CMK (cell line): ENCODE data around the gene CTDNEP1.

Experiments
- DNase-seq: peaks from one replicate; pipeline ENCODE4 v3.0.0-alpha.2; 2010; ENCODE audit warnings: low read depth

Gene CTDNEP1

DNA sequence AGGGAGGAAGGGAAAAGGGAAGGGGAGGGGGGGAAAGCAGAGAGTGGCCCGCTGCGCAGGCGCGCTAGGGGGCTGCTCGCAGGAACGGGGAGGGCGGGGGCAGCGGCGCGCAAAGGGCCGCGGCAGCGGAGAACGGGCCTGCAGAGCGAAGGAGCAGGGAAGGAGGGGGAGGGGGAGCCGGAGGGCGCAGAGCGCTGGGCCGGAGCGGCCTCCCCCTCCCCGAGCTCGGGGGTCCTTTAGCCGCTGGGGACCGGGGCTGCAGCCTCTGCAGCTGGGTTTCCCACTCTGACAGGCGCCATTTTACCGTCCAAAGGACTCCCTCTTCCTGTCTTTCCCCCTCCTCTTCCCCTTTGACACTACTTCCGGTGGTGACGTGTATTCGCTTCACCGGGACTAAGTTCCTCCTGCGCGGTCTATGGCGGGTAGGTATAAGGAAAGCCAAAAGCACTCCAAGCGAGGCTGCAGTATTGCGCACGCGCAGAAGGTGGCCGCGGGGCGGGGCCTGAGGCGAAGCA, at the start of gene CTDNEP1:
TSS of gene CTDNEP1 (minus strand) at position 74 of the 515 bp plus-strand sequence. CDS start 438 bp downstream, outside the sequence.
- DNase-seq, result no peak

DNA sequence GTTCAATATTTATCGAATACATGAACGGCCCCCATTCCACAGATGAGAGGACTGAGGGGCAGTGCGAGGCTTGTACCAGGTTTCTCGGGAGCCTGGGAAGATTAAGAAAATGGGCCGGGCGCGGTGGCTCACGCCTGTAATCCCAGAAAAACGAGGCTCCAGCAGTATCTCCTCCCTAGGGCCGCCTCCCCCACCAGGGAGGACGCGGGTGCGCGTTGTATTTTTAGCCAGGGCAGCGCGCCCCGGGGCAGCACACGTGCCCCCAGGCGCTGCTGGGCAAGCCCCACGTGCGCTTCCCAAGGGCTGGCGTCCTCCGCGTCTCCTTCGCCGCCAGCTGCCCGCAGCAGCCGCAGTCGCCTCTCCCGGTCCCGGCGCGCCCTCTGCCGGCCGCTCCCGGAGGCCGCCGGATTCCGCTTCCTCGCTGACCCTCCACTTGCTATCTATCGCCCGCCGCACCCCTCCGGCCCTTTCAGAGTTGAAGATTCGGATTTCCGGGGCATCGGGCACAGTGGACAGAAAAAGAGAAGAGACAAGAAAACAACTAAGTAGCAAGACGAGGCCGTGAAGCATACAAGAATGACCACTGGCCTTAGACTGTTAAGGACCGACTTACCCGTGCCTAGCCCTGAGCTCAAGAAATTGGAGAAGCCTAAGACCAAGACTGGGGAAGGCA, 44.8 kb upstream of the CTDNEP1 start:
- DNase-seq, result no peak

DNA sequence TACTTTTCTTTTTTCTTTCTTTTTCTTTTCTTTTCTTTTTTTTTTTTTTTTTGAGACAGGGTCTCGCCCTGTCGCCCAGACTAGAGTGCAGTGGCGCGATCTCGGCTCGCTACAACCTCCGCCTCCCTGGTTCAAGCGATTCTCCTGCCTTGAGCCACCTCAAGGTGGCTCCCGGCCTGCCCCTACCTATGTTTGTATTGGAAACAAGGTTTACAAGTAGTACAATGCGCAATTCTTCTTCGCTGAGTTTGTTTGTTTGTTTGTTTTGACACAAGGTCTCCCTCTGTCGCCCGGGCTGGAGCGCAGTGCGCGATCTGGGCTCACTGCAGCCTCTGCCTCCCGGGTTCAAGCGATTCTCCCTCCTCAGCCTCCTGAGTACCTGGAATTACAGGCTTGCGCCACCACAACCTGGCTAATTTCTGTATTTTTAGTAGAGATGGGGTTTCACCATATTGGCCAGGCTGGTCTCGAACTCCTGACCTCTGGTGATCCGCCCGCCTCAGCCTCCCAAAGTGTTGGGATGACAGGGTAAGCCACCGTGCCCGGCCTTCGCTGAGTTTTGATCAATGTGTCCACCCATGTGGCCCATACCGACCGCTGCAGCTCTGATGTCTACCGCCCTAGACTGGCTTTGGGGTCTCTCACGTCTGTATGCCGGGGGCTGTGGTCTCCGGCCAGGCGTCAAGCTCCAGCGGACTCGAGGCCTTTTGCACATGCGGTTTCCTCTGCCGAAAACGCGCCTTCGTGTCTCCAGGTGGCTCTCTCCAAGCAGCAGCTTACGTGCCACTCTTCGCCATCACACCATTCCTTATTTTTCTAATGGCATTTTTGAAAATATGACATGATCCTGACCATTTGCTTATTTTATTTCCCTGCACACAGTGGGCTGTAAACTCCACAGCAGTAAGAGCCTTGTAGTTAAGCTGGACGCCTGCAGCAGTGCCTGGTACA, 44.0 kb upstream of the CTDNEP1 start:
- DNase-seq, result no peak

GRCh38 chr17:7294614-7295153, 43.1 kb upstream of the CTDNEP1 start, which contains the start of gene YBX2:
Gene YBX2 (minus strand): TSS chr17:7294639. CDS start chr17:7294500, 139 bp downstream.
- no peak for DNase-seq

- no peak for DNase-seq
Observed at GRCh38 chr17:7293816-7294613, 42.5 kb upstream of the CTDNEP1 start.

GRCh38 chr17:7293159-7293558, 41.6 kb upstream of the CTDNEP1 start:
- DNase-seq, result no peak

DNA sequence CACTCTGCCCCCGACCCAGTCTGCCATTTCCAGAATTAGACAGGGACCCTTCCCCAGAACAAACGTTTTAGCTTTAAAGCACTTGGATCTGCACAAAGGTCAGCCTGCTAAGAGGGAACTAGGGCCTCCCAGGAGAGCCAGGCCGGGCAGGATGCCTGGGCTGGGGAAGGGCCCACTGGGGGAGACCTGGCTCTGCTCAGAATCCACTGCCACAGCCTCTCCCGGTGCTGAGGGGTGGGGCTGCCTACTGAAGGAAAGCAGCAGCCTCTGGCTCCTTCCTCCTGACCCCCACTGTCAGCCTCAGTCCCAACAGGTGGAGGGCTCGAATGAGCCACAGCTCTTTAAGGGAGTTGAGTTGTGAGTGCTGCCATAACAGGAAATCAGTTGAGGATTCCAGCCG, 41.2 kb upstream of the CTDNEP1 start:
- no peak for DNase-seq

DNA sequence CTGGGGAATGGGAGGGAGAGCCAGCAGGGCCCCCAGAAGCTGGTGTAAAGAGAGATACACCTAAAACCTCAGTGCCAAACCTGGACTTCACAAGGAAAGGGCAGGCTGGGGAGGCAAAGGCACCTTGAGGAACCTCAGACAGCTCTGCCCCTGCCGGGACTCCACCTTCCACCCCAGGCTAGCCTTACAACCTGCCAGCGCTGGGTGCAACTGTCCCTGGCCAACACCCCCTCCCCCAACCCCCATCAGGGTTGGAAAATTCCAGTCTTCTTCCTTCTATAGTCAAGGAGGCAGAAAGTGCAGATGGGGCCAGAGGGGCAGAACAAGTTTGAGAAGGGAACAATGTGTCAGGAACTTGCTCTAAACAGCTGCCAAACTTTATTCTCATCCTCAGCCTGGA, 40.7 kb upstream of the CTDNEP1 start:
- DNase-seq, result no peak

DNA sequence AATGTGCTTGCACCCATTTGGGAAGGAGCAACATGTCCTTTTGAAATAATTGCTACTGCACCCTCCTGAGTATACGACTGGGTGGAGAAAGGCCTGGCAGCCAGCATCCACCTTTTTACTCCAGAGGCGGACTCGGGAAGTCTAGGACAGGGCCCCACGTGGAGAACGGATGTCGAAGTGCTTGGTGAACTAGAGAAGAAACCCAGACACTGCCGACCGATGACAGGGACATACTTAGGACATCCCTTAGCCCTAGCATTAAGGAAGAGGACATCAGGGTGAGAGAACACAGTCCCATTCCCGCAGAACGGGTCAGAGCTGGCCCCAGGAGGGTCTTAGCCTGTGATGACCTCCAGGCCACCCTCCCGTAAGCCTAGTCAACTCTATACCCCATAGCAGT, 39.2 kb upstream of the CTDNEP1 start:
- DNase-seq, result no peak

DNA sequence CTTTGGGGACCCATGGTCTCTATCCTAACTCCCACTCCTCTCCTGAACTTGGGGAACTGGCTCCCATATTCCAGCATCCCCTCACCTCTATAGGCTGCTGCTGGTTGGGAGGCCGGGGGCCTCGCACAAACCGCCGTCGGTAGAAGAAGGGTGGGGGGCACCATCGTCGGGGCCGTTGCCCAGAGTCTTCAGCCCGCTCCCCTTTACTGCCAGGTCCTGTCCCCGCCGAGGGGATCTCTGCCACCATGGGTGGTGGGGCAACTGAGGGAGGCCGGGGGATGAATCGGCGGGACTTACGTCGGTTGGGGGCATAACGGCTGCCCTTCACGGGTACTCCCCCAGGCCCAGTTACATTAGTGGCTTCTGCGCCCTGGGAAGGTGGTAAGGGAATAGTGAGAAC, 38.6 kb upstream of the CTDNEP1 start:
- DNase-seq, result no peak

DNA sequence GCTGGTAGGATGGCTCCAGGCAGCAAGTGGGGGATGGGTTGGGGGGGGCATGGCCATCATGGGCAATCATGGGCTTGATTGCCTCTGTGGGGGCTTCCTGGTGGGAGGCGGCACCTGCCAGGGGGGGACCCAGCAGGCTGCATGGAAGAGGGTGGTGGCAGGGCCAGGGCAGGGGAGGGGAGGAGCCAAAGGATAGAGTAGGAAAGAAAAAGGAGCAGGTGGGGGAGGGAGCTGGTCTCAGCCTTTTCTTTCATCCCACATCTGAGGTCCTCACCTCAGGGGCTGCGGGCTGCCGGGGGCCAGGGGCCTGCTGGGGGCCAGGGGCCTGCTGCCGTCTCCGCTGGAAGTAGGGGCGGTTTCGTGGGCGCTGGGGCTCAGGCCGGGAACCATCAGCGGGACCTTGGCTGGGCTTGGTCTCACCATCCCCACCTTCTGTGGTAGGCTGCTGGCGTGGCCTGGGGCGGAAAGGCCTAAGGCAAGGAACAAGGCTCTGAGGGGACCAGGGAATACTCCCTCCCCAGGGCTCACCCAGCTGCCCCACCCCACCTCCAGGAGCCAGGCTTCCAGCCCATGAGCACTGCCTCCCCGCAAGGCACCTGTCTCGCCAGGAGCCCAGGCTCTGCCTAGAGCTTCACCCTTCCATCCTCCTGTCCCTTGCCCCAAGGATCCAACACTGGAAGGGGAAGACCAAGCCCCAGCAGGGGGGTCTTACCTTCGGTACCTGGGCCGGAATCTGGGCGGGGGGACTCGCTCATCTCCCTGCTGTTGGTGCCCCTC, 37.9 kb upstream of the CTDNEP1 start:
- DNase-seq, result no peak

GRCh38 chr17:7285679-7286078, 34.1 kb upstream of the CTDNEP1 start:
- DNase-seq, result no peak

DNA sequence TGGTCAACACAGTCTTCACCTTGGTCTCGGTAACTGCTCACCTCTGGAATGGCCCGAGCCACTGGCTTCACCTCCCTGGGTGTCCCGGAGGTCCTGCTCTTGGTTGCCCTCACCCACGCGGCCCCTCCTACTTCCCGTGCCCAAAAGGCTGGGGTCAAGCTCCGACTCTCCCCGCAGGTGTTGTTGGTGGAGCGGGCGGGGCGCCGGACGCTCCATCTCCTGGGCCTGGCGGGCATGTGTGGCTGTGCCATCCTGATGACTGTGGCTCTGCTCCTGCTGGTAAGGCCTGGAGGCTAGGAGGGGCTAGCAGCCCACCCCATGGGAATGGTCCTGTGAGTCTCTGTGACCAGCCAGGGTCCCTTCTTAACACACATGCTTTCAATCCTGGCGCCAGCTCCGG, 33.4 kb upstream of the CTDNEP1 start:
- DNase-seq, result no peak

GRCh38 chr17:7283471-7284216, 32.1 kb upstream of the CTDNEP1 start:
- DNase-seq, result no peak

DNA sequence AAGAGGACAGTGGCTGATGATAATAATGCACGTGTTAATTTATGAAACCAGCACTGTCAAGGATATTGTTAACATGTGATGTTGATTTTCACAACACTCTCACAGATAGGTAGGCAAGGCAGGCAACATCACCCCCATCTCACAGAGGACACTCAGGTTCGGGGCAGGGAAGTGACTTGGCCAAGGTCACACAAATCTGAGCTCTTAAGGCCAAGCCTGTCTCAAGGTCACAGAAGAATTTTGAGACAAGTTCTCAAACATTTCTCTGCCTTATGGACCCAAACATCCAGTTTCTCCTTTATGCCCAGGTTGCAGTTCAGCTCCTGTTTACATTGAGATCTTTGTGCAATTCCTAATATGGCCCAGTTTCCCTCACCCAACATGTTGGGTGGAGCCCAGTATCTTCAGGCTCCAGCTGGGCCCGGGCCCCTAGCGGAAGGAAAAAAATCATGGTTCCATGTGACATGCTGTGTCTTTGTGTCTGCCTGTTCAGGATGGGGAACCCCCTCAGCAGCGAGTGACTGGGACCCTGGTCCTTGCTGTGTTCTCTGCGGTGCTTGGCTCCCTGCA, 31.3 kb upstream of the CTDNEP1 start:
- no peak for DNase-seq

DNA sequence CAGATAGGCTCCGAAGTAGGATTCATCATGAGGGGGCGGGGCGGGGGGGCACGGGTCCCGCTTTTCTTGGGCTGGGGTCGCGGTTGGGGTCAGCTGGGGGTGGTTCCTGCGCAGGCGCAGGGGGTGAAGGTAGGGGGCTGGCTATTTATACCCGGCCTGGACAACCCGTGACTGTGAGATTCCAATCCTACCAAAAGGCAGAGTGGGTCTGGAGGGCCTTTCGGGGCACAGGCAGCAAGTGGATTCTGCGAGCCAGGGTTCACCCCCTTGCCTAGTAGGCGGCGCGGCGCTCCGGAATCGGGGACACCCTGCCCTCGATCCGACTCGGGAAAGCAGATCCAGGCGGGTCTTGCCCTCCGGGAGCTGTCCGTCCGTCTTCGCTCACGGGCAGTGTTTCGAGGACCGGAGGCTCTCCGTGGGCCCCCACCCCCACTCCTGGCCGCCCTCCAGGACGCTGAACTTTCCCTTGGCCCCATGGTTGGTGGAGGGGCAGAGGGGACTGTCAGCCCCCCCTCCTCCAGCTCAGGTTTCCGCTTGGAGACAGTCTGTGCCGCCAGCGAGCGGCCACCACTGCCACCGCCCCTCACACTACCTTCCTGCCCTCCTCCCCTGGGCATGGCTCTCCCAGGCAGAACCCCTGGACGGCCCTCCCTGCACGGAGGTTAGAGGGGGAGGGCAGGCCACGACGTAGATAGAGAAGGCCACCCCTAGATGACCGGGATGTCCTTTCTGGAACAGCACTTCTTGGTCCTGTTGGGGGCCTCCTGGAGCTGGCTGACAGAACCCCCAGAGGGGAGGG, 30.6 kb upstream of the CTDNEP1 start:
- no peak for DNase-seq

GRCh38 chr17:7281074-7281952, 29.8 kb upstream of the CTDNEP1 start, which contains the start of gene SLC2A4:
Gene SLC2A4 (plus strand): TSS chr17:7281718. CDS start chr17:7281935, 217 bp downstream.
- no peak for DNase-seq

GRCh38 chr17:7280519-7281073, 29.1 kb upstream of the CTDNEP1 start:
- DNase-seq, result no peak
